Colonic mucosa (tissue), 4 donors: ENCODE data around the gene FAM120A. TPM values are rescaled to one million over a fixed set of nuclear protein-coding genes. Genes with fewer than 3 reads are reported as not detected.
A peak's percentile ranks its signal among the peaks of the same experiment; 100 is the strongest.

Experiments
- DNase-seq: peaks from one replicate; pipeline ENCODE4 v3.0.0-alpha.2; 2020
- H3K27ac ChIP-seq: fragments of 200-600 bp; one replicate; pipeline ENCODE4 v1.8.0; 2021
- H3K27me3 ChIP-seq: fragments of 200-600 bp; one replicate; pipeline ENCODE4 v1.8.0; 2021
- H3K36me3 ChIP-seq: fragments of 200-600 bp; one replicate; pipeline ENCODE4 v1.8.0; 2021
- H3K4me1 ChIP-seq: fragments of 200-600 bp; one replicate; pipeline ENCODE4 v1.8.0; 2021; ENCODE audit warnings: mild to moderate bottlenecking
- H3K4me3 ChIP-seq: fragments of 200-600 bp; one replicate; pipeline ENCODE4 v1.8.0; 2021
- H3K9ac ChIP-seq, 2 donors: one replicate each; pipeline ENCODE4 v1.7.0; 2013; ENCODE audit warnings: control low read depth in 2 of 2, low read depth in 2 of 2, low read length in 2 of 2
- H3K9me3 ChIP-seq: fragments of 200-600 bp; one replicate; pipeline ENCODE4 v1.8.0; 2021
- CTCF ChIP-seq: fragments of 200-600 bp; IDR thresholded peaks from one replicate; pipeline ENCODE4 v1.8.0; 2022; ENCODE audit warnings: antibody characterized with exemption, mild to moderate bottlenecking
- intact Hi-C: fragments of 100-400 bp; cut with DNase I; formaldehyde crosslinking; loops from one replicate; pipeline ENCODE4 v1.14.1; 2022
- total RNA-seq, 2 donors: library from RNA; stranded (reverse); fragmentation: NEBNext Ultra II Directional in 1 of 2; extraction: Animal tissue kit (Norgen Biotek cat#: 25700) in 1 of 2; gene quantifications; one replicate each; pipeline ENCODE4 v1.2.1, GENCODE V29; 2021
- donor health status: healthy.
- donor health status: DM: no; HTN: no; CAD: no.
- donor health status: DM: no; HTN: no; CAD: no.

FAM120A gene
- total RNA-seq, 2 donors from 2014 or later = 246 to 264 TPM

GRCh38 chr9:93591301-93592007, 140.0 kb downstream of the FAM120A start:
- TF ChIP-seq CTCF = no peak

GRCh38 chr9:93592008-93592642, 140.6 kb downstream of the FAM120A start:
- intact Hi-C loops = no loop called here
- peaks cover 20% of the 10 kb centered on the region for H3K4me1 ChIP-seq
- H3K9me3 ChIP-seq = no peaks in the 10 kb centered on the region
- no peaks in the 10 kb centered on the region for H3K36me3 ChIP-seq
- no peak overlapping the region for H3K4me3 ChIP-seq
- no peak overlapping the region for H3K27ac ChIP-seq
- no peak overlapping the region for H3K9ac ChIP-seq
- TF ChIP-seq CTCF = no peak
- no peak for DNase-seq
- H3K27me3 ChIP-seq = no peaks in the 10 kb centered on the region

More at GRCh38 chr9:93591301-93592007, 140.0 kb downstream of the FAM120A start:
- Histone ChIP-seq H3K4me1 (peaks cover 20% of the 10 kb centered on the region), H3K36me3 (no peaks in the 10 kb centered on the region), H3K4me3 (no peak overlapping the region), H3K27me3 (no peaks in the 10 kb centered on the region), H3K27ac (no peak overlapping the region), H3K9ac (no peak overlapping the region), H3K9me3 (no peaks in the 10 kb centered on the region)
- DNase-seq = no peak
- intact Hi-C loops = no loop called here

- H3K9ac ChIP-seq = no peak overlapping the region
- H3K9me3 ChIP-seq = no peaks in the 10 kb centered on the region
Observed at GRCh38 chr9:93592643-93593021, 141.1 kb downstream of the FAM120A start.

GRCh38 chr9:93593144-93593658, 141.7 kb downstream of the FAM120A start:
- H3K27me3 ChIP-seq = no peaks in the 10 kb centered on the region
- intact Hi-C loops = no loop called here
- no peak overlapping the region for H3K4me3 ChIP-seq
- H3K4me1 ChIP-seq = peaks cover 20% of the 10 kb centered on the region
- no peak overlapping the region for H3K27ac ChIP-seq
- no peaks in the 10 kb centered on the region for H3K9me3 ChIP-seq
- H3K9ac ChIP-seq = no peak overlapping the region
- no peak for DNase-seq
- no peaks in the 10 kb centered on the region for H3K36me3 ChIP-seq
- TF ChIP-seq CTCF = no peak

More at GRCh38 chr9:93592643-93593021, 141.1 kb downstream of the FAM120A start:
- H3K27me3 ChIP-seq = no peaks in the 10 kb centered on the region
- H3K4me3 ChIP-seq = no peak overlapping the region
- H3K27ac ChIP-seq = no peak overlapping the region
- H3K36me3 ChIP-seq = no peaks in the 10 kb centered on the region
- intact Hi-C loops = no loop called here
- no peak for DNase-seq
- peaks cover 20% of the 10 kb centered on the region for H3K4me1 ChIP-seq
- TF ChIP-seq CTCF = no peak

GRCh38 chr9:93594041-93594756, 142.7 kb downstream of the FAM120A start:
- Histone ChIP-seq H3K9ac (no peak overlapping the region), H3K36me3 (no peaks in the 10 kb centered on the region), H3K4me1 (peaks cover 20% of the 10 kb centered on the region), H3K4me3 (no peak overlapping the region), H3K27me3 (no peaks in the 10 kb centered on the region), H3K9me3 (no peaks in the 10 kb centered on the region), H3K27ac (peak overlapping the region; percentile 60)
- peak; percentile 88 for DNase-seq
- intact Hi-C loops = no loop called here
- no peak for TF ChIP-seq CTCF
